ENCODE data around the gene RBM8A.
A peak's percentile ranks its signal among the peaks of the same experiment; 100 is the strongest.
"Not testable (repeated sequence)": the region's sequence is repeated elsewhere in the genome, so short reads cannot be mapped to it uniquely, and the experiment has no call there.

Gene RBM8A

DNA sequence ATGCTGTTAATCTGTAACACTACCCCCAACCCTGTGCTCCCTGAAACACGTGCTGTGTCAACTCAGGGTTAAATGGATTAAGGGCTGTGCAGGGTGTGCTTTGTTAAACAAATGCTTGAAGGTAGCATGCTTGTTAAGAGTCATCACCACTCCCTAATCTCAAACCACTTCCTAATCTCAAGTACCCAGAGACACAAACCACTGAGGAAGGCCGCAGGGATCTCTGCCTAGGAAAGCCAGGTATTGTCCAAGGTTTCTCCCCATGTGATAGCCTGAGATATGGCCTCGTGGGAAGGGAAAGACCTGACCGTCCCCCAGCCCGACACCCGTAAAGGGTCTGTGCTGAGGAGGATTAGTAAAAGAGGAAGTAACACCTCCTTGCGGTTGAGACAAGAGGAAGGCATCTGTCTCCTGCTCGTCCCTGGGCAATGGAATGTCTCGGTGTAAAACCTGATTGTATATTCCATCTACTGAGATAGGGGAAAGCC lies 5.3 kb upstream of the RBM8A start:
- H3K9me3 ChIP-seq (ENCODE audit: control insufficient read depth, insufficient read depth, low read depth, low read length); CTCF ChIA-PET; H3K4me1 ChIP-seq (ENCODE audit: control insufficient read depth, insufficient read depth, low read length); POLR2A ChIA-PET; H3K4me3 ChIP-seq (ENCODE audit: low read depth, low read length); H3K27ac ChIP-seq (ENCODE audit: extremely low read depth, low read depth, low read length): not testable (repeated sequence)
- peaks cover 0 to 22% of the 10 kb centered on the region in 2 experiments; a peak in 2 of 3 replicates for H3K36me3 ChIP-seq (ENCODE audit: control insufficient read depth in 2 of 2, insufficient read depth in 1 of 2, low read length in 2 of 2)
- TF ChIP-seq WT1 (tag by site-specific recombination; IDR thresholded peaks at IDR 0.05) (peak; percentile 60), OSR2 (tag by site-specific recombination; IDR thresholded peaks at IDR 0.05) (0 out of 2 replicates have a peak, but pooled peaks have one; percentile 11)

DNA sequence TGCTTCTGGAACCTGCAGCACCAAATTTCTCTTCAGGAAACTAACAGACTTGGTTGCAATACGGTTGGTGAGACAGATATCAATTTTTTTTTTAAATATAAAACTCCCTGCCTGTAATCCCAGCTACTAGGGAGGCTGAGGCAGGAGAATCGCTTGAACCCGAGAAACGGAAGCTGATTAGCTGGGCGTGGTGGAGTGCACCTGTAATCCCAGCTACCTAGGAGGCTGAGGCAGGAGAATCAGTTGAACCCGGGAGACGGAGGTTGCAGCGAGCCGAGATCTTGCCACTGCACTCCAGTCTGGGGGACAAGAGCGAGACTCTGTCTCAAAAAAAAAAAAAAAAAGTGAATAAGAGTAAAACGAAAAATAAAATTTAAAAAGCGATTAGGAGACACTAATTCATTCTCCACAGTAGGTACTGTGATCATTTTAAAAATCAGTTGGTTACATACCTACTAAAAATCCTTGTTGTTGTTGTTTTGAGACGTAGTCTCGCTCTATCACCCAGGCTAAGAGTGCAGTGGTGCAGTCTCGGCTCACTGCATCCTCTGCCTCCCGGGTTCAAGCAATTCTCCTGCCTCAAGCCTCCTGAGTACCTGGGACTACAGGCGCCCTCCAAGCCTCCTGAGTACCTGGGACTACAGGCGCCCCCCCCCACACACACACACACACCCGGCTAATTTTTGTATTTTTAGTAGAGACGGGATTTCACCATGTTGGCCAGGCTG lies 796 bp upstream of the RBM8A start:
- Histone ChIP-seq H3K9me3 (ENCODE audit: control insufficient read depth, insufficient read depth, low read depth, low read length) (no peaks in the 10 kb centered on the region), H3K36me3 (ENCODE audit: control insufficient read depth in 2 of 2, insufficient read depth in 1 of 2, low read length in 2 of 2) (peaks cover 0 to 26% of the 10 kb centered on the region in 2 experiments; a peak in 2 of 3 replicates), H3K4me1 (ENCODE audit: control insufficient read depth, insufficient read depth, low read length) (no peaks in the 10 kb centered on the region), H3K4me3 (ENCODE audit: low read depth, low read length) (peak overlapping the region; percentile 83), H3K27ac (ENCODE audit: extremely low read depth, low read depth, low read length) (peak overlapping the region; percentile 59)
- CTCF ChIA-PET = interaction anchor here (0.6 to 3.0 kb wide), 17 partner anchors 8 to 1130 kb away, joined by 3 to 18 read pairs (median 3); partner anchors contain the start of genes ITGA10, LIX1L and NUDT17
- TF ChIP-seq OSR2 (tag by site-specific recombination; IDR thresholded peaks at IDR 0.05) (0 out of 2 replicates have a peak, but pooled peaks have one; percentile 18), ZNF37A (tag by site-specific recombination; IDR thresholded peaks at IDR 0.05) (no peak)
- POLR2A ChIA-PET = interaction anchor here (0.6 to 2.2 kb wide), 22 partner anchors 8 to 108 kb away, joined by 3 to 51 read pairs (median 6); partner anchors contain the start of genes ANKRD34A, LIX1L, NUDT17 and PEX11B

DNA sequence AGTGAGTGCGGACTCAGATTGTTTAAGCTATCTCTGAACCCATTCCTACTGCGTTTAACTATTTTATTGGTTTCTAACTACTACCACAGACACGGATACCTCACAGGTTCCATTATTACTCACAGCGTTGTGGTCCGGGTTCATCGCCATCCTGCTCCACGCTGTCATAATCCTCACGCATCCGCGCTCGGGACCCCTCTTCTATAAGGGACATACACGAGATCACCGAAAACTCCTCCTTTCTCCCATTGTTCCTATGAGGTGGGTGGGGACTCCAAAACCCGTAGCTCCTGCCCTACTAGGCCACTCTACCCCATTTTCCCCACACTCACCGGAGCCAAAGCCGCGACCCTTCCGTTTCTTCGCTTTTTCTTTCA lies 610 bp downstream of the RBM8A start:
- TF ChIP-seq ZNF146 (tag by site-specific recombination; IDR thresholded peaks at IDR 0.05) (no peak), ZNF623 (tag by site-specific recombination; IDR thresholded peaks at IDR 0.05) (no peak), ZNF24 (tag by site-specific recombination; IDR thresholded peaks at IDR 0.05) (no peak), ZNF768 (tag by site-specific recombination; IDR thresholded peaks at IDR 0.05) (no peak), ZNF433 (tag by site-specific recombination; IDR thresholded peaks at IDR 0.05; ENCODE audit: low read depth) (no peak), ZBTB48 (tag by site-specific recombination; IDR thresholded peaks at IDR 0.05) (no peak), ZNF202 (tag by site-specific recombination; IDR thresholded peaks at IDR 0.05; ENCODE audit: borderline replicate concordance) (no peak), ZNF223 (tag by site-specific recombination; IDR thresholded peaks at IDR 0.05) (no peak), ZBTB17 (tag by site-specific recombination; IDR thresholded peaks at IDR 0.05) (no peak)
- TF ChIP-seq, protein P1, sequence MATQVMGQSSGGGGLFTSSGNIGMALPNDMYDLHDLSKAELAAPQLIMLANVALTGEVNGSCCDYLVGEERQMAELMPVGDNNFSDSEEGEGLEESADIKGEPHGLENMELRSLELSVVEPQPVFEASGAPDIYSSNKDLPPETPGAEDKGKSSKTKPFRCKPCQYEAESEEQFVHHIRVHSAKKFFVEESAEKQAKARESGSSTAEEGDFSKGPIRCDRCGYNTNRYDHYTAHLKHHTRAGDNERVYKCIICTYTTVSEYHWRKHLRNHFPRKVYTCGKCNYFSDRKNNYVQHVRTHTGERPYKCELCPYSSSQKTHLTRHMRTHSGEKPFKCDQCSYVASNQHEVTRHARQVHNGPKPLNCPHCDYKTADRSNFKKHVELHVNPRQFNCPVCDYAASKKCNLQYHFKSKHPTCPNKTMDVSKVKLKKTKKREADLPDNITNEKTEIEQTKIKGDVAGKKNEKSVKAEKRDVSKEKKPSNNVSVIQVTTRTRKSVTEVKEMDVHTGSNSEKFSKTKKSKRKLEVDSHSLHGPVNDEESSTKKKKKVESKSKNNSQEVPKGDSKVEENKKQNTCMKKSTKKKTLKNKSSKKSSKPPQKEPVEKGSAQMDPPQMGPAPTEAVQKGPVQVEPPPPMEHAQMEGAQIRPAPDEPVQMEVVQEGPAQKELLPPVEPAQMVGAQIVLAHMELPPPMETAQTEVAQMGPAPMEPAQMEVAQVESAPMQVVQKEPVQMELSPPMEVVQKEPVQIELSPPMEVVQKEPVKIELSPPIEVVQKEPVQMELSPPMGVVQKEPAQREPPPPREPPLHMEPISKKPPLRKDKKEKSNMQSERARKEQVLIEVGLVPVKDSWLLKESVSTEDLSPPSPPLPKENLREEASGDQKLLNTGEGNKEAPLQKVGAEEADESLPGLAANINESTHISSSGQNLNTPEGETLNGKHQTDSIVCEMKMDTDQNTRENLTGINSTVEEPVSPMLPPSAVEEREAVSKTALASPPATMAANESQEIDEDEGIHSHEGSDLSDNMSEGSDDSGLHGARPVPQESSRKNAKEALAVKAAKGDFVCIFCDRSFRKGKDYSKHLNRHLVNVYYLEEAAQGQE (tag by site-specific recombination; IDR thresholded peaks at IDR 0.05) = no peak
- TF ChIP-seq, protein P2, sequence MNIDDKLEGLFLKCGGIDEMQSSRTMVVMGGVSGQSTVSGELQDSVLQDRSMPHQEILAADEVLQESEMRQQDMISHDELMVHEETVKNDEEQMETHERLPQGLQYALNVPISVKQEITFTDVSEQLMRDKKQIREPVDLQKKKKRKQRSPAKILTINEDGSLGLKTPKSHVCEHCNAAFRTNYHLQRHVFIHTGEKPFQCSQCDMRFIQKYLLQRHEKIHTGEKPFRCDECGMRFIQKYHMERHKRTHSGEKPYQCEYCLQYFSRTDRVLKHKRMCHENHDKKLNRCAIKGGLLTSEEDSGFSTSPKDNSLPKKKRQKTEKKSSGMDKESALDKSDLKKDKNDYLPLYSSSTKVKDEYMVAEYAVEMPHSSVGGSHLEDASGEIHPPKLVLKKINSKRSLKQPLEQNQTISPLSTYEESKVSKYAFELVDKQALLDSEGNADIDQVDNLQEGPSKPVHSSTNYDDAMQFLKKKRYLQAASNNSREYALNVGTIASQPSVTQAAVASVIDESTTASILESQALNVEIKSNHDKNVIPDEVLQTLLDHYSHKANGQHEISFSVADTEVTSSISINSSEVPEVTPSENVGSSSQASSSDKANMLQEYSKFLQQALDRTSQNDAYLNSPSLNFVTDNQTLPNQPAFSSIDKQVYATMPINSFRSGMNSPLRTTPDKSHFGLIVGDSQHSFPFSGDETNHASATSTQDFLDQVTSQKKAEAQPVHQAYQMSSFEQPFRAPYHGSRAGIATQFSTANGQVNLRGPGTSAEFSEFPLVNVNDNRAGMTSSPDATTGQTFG (tag by site-specific recombination; IDR thresholded peaks at IDR 0.05; ENCODE audit: borderline replicate concordance) = no peak
- ChIA-PET POLR2A (interaction anchor here (1.0 to 2.2 kb wide), 10 partner anchors 10 to 109 kb away, joined by 4 to 51 read pairs (median 9); partner anchors contain the start of genes ANKRD34A, LIX1L, NUDT17 and PIAS3), CTCF (interaction anchor here (0.5 to 3.0 kb wide), 10 partner anchors 10 to 120 kb away, joined by 3 to 18 read pairs (median 4); partner anchors contain the start of genes ANKRD34A, ITGA10, LIX1L and NUDT17)
- H3K4me3 ChIP-seq (ENCODE audit: low read depth, low read length) = peak overlapping the region; percentile 83
- H3K9me3 ChIP-seq (ENCODE audit: control insufficient read depth, insufficient read depth, low read depth, low read length) = no peaks in the 10 kb centered on the region
- peaks cover 0 to 35% of the 10 kb centered on the region in 2 experiments; a peak in 2 of 3 replicates for H3K36me3 ChIP-seq (ENCODE audit: control insufficient read depth in 2 of 2, insufficient read depth in 1 of 2, low read length in 2 of 2)
- H3K27ac ChIP-seq (ENCODE audit: extremely low read depth, low read depth, low read length) = peak overlapping the region; percentile 59; the same call in 1 of the 2 replicates
- no peaks in the 10 kb centered on the region for H3K4me1 ChIP-seq (ENCODE audit: control insufficient read depth, insufficient read depth, low read length)
